Vagina (tissue), 2 donors: Measurements from ENCODE around the gene SETD2. TPM values are rescaled to one million over a fixed set of nuclear protein-coding genes. Genes with fewer than 3 reads are reported as not detected.

Source experiments
- DNase-seq, 2 donors: peaks; one replicate each; pipeline ENCODE4 v3.0.0-alpha.2; 2017; ENCODE audit errors: extremely low spot score in 2 of 2
- H3K27ac ChIP-seq: fragments of 200-600 bp; sonication (generic); one replicate; pipeline ENCODE4 v1.5.1; 2019
- H3K27me3 ChIP-seq: fragments of 200-600 bp; sonication (generic); one replicate; pipeline ENCODE4 v1.5.1; 2019
- H3K36me3 ChIP-seq, 2 donors: fragments of 200-600 bp; sonication (generic); one replicate each; pipeline ENCODE4 v1.5.1; 2017 to 2019
- H3K4me1 ChIP-seq: fragments of 200-600 bp; sonication (generic); one replicate; pipeline ENCODE4 v1.5.1; 2019
- H3K4me3 ChIP-seq, 2 donors: fragments of 200-600 bp; sonication (generic); 1 replicate in 1 of 2; 2 replicates in 1 of 2; pipeline ENCODE4 v1.5.1; 2016 to 2019
- H3K9me3 ChIP-seq: fragments of 200-600 bp; sonication (generic); one replicate; pipeline ENCODE4 v1.5.1; 2019
- POLR2A ChIP-seq, 2 donors: fragments of 450-650 bp; IDR thresholded peaks; one replicate each; pipeline ENCODE4 v1.6.1; 2017; ENCODE audit warnings: antibody characterized with exemption in 2 of 2, mild to moderate bottlenecking in 2 of 2, moderate library complexity in 2 of 2
- POLR2AphosphoS5 ChIP-seq, 2 donors: sonication (generic); formaldehyde crosslinking; IDR thresholded peaks; one replicate each; pipeline ENCODE4 v1.9.0; 2017; ENCODE audit warnings: antibody characterized with exemption in 2 of 2, mild to moderate bottlenecking in 2 of 2, low read depth in 1 of 2; ENCODE audit not compliant: insufficient read depth in 1 of 2
- intact Hi-C: fragments of 100-400 bp; cut with DNase I; formaldehyde crosslinking; loops from one replicate; pipeline ENCODE4 v1.15.1; 2023
- total RNA-seq: library from RNA; depleted of rRNA; stranded (reverse); fragments of >200 nt; gene quantifications from one replicate; pipeline ENCODE4 v1.2.3, GENCODE V29; 2016
- TF ChIP-seq, protein P1 (sequence below), 3 experiments: fragments of 450-650 bp in 2 of 3; fragments of 200-600 bp in 1 of 3; sonication (generic) in 1 of 3; IDR thresholded peaks; one replicate each; pipeline ENCODE4 v1.5.1; 2017 to 2019; ENCODE audit warnings: antibody characterized with exemption in 3 of 3, mild to moderate bottlenecking in 2 of 3, moderate library complexity in 2 of 3

Gene SETD2
- total RNA-seq, 1 donor from 2014 or later, result 55.5 TPM

GRCh38 chr3:47003056-47003410 is 160.9 kb downstream of the SETD2 start:
- no peaks in the 10 kb centered on the region for H3K9me3 ChIP-seq
- no peaks in the 10 kb centered on the region for H3K27me3 ChIP-seq
- no peak overlapping the region for H3K27ac ChIP-seq
- intact Hi-C loops, result loop anchor here (10.0 kb wide), 1 partner anchor 78 kb away; no protein-coding TSS in a partner anchor
- no peak for DNase-seq
- peaks cover 0 to 75% of the 10 kb centered on the region in 2 donors for H3K36me3 ChIP-seq
- no peaks in the 10 kb centered on the region for H3K4me1 ChIP-seq
- no peak overlapping the region for H3K4me3 ChIP-seq
- TF ChIP-seq, protein P1, sequence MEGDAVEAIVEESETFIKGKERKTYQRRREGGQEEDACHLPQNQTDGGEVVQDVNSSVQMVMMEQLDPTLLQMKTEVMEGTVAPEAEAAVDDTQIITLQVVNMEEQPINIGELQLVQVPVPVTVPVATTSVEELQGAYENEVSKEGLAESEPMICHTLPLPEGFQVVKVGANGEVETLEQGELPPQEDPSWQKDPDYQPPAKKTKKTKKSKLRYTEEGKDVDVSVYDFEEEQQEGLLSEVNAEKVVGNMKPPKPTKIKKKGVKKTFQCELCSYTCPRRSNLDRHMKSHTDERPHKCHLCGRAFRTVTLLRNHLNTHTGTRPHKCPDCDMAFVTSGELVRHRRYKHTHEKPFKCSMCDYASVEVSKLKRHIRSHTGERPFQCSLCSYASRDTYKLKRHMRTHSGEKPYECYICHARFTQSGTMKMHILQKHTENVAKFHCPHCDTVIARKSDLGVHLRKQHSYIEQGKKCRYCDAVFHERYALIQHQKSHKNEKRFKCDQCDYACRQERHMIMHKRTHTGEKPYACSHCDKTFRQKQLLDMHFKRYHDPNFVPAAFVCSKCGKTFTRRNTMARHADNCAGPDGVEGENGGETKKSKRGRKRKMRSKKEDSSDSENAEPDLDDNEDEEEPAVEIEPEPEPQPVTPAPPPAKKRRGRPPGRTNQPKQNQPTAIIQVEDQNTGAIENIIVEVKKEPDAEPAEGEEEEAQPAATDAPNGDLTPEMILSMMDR (IDR thresholded peaks at IDR 0.05), result no peak
- TF ChIP-seq POLR2A (IDR thresholded peaks at IDR 0.05) (no peak), POLR2AphosphoS5 (IDR thresholded peaks at IDR 0.05; ENCODE audit: insufficient read depth in 1 of 2, low read depth in 1 of 2) (no peak)

DNA sequence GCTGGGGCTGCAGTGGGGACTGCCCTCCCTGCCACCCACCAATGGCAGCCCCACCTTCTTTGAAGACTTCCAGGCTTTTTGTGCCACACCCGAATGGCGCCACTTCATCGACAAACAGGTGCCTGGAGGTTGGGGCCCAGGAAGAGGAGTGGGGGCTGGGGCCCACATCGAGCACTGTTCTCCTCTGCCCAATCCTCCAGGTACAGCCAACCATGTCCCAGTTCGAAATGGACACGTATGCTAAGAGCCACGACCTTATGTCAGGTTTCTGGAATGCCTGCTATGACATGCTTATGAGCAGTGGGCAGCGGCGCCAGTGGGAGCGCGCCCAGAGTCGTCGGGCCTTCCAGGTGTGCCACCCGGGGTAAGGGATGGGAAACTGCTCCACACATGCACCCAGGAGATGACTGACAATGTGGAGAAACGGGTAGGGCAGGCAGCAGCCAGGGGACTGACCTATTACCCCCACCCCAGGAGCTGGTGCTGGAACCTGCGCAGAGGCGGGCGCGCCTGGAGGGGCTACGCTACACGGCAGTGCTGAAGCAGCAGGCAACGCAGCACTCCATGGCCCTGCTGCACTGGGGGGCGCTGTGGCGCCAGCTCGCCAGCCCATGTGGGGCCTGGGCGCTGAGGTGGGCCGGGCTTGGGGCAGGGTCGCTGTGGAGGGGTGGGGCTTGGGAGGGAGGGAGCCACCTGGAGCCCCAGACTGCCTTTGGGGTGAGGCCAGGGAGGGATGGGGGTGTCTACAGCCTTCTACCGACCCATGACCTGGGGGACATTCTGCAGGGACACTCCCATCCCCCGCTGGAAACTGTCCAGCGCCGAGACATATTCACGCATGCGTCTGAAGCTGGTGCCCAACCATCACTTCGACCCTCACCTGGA is 161.5 kb downstream of the SETD2 start:
- DNase-seq, result no peak
- Histone ChIP-seq H3K9me3 (no peaks in the 10 kb centered on the region), H3K4me1 (no peaks in the 10 kb centered on the region), H3K36me3 (peaks cover 0 to 75% of the 10 kb centered on the region in 2 donors), H3K27me3 (no peaks in the 10 kb centered on the region), H3K4me3 (no peak overlapping the region), H3K27ac (no peak overlapping the region)
- intact Hi-C loops, result loop anchor here (10.0 kb wide), 1 partner anchor 78 kb away; no protein-coding TSS in a partner anchor
- TF ChIP-seq POLR2A (IDR thresholded peaks at IDR 0.05) (no peak), POLR2AphosphoS5 (IDR thresholded peaks at IDR 0.05; ENCODE audit: insufficient read depth in 1 of 2, low read depth in 1 of 2) (no peak)
- TF ChIP-seq, protein P1 (IDR thresholded peaks at IDR 0.05), result no peak

DNA sequence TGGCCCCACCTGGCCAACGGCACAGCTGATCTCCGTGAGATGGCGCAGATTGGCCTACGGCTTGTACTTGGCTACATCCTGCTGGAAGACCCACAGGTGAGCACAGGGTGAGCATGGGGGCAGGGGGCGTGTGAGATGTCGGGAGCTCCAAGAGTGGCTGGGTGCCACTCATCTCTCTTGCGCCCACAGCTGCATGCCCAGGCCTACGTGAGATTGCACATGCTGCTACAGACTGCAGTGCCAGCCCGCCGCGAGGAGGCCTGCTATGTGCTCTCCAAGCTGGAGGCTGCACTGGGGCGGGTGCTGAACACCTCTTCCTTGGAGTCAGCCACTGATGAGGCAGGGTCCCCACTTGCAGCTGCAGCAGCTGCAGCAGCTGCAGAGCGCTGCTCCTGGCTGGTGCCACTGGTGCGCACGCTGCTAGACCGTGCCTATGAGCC is 162.2 kb downstream of the SETD2 start:
- intact Hi-C loops, result loop anchor here (10.0 kb wide), 1 partner anchor 77 kb away; no protein-coding TSS in a partner anchor
- no peak overlapping the region for H3K4me3 ChIP-seq
- no peaks in the 10 kb centered on the region for H3K9me3 ChIP-seq
- TF ChIP-seq POLR2AphosphoS5 (IDR thresholded peaks at IDR 0.05; ENCODE audit: insufficient read depth in 1 of 2, low read depth in 1 of 2) (no peak), POLR2A (IDR thresholded peaks at IDR 0.05) (no peak)
- TF ChIP-seq, protein P1 (IDR thresholded peaks at IDR 0.05), result no peak
- no peaks in the 10 kb centered on the region for H3K27me3 ChIP-seq
- H3K36me3 ChIP-seq, result peaks cover 0 to 75% of the 10 kb centered on the region in 2 donors
- H3K4me1 ChIP-seq, result peaks cover 4% of the 10 kb centered on the region
- DNase-seq, result no peak
- H3K27ac ChIP-seq, result no peak overlapping the region

DNA sequence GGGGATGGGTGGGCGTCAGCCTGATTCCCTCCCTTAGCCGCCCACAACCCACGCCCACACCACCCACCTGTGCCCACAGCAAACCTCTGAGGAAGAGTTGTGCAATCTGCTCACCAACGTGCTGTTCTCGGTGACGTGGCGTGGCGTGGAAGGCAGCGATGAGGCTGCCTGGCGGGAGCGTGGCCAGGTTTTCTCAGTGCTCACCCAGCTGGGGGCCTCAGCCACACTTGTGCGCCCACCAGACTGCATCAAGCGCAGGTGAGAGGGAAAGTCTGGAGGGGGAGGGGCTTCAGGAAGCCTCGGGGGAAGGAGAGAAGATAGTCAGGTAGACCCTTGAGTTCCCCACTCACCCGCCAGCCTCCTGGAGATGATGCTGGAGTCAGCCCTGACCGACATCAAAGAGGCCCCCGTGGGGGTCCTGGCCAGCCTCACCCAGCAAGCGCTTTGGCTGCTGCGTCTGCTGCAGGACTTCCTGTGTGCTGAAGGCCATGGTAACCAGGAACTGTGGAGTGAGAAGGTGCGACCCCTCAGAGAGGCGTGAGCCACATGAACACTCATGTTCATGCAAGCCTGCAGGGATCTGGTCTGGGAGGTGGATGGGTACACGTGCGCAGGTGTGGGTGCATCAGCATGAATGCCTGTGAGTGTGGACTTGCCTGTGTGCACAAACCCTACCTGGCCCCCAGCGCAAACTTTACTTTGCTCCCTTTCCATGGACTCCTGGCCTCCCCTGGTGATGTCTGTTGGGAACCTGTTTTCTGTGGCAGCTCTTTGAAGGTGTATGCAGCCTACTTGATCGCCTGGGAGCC is 162.8 kb downstream of the SETD2 start:
- TF ChIP-seq, protein P1 (IDR thresholded peaks at IDR 0.05), result no peak
- no peak for TF ChIP-seq POLR2AphosphoS5 (IDR thresholded peaks at IDR 0.05; ENCODE audit: insufficient read depth in 1 of 2, low read depth in 1 of 2)
- no peak for TF ChIP-seq POLR2A (IDR thresholded peaks at IDR 0.05)
- no peaks in the 10 kb centered on the region for H3K9me3 ChIP-seq
- H3K27me3 ChIP-seq, result no peaks in the 10 kb centered on the region
- peaks cover 10% of the 10 kb centered on the region for H3K4me1 ChIP-seq
- DNase-seq, result no peak
- peaks cover 0 to 73% of the 10 kb centered on the region in 2 donors for H3K36me3 ChIP-seq
- H3K27ac ChIP-seq, result no peak overlapping the region
- H3K4me3 ChIP-seq, result no peak overlapping the region
- intact Hi-C loops, result loop anchor here (10.0 kb wide), 1 partner anchor 76 kb away; no protein-coding TSS in a partner anchor
